SJSA1 (cell line): ENCODE results near the gene RALB. TPM values are rescaled to one million over a fixed set of nuclear protein-coding genes. Genes with fewer than 3 reads are reported as not detected.
A peak's percentile ranks its signal among the peaks of the same experiment; 100 is the strongest.
"Not testable (repeated sequence)": the region's sequence is repeated elsewhere in the genome, so short reads cannot be mapped to it uniquely, and the experiment has no call there.

ENCODE experiments used
- DNase-seq, 2 experiments: peaks; one replicate each; pipeline ENCODE4 v3.0.0-alpha.2; 2015 to 2020; ENCODE audit warnings: low spot score in 2 of 2, low read depth in 1 of 2
- H3K27ac ChIP-seq: fragments of 250-450 bp; sonication (Bioruptor Pico); 2 replicates; pipeline ENCODE4 v1.5.1; 2020; ENCODE audit warnings: mild to moderate bottlenecking, moderate library complexity
- H3K27me3 ChIP-seq: fragments of 250-450 bp; sonication (Bioruptor Pico); replicated peaks from 2 replicates; pipeline ENCODE4 v1.5.1; 2020; ENCODE audit warnings: mild to moderate bottlenecking, moderate library complexity
- H3K36me3 ChIP-seq: fragments of 250-450 bp; sonication (Bioruptor Pico); 2 replicates; pipeline ENCODE4 v1.5.1; 2020; ENCODE audit warnings: mild to moderate bottlenecking
- H3K4me1 ChIP-seq: fragments of 250-450 bp; sonication (Bioruptor Pico); replicated peaks from 2 replicates; pipeline ENCODE4 v1.6.1; 2021; ENCODE audit warnings: mild to moderate bottlenecking
- H3K4me3 ChIP-seq: fragments of 250-450 bp; sonication (Bioruptor Pico); 2 replicates; pipeline ENCODE4 v1.5.1; 2020; ENCODE audit warnings: mild to moderate bottlenecking
- H3K9me3 ChIP-seq: fragments of 250-450 bp; sonication (Bioruptor Pico); replicated peaks from 2 replicates; pipeline ENCODE4 v1.5.1; 2020; ENCODE audit warnings: mild to moderate bottlenecking
- total RNA-seq: library from RNA; depleted of rRNA; stranded (reverse); fragments of >200 nt; shearing (Covaris generic); gene quantifications from 2 replicates; pipeline ENCODE4 v1.2.3, GENCODE V29; 2014

RALB gene
- total RNA-seq, 1 experiment from 2014 or later = 84.7 TPM

- Histone ChIP-seq H3K36me3 (no peaks in the 10 kb centered on the region), H3K27me3 (no peaks in the 10 kb centered on the region), H3K4me3 (no peak overlapping the region), H3K4me1 (peaks cover 9% of the 10 kb centered on the region), H3K27ac (no peak overlapping the region), H3K9me3 (no peaks in the 10 kb centered on the region)
- DNase-seq = no peak
These were observed 21.9 kb upstream of the RALB start for GRCh38 chr2:120230515-120231471.

GRCh38 chr2:120231564-120231973 lies 21.1 kb upstream of the RALB start:
- no peaks in the 10 kb centered on the region for H3K27me3 ChIP-seq
- DNase-seq = no peak
- no peak overlapping the region for H3K4me3 ChIP-seq
- peaks cover 9% of the 10 kb centered on the region for H3K4me1 ChIP-seq
- no peaks in the 10 kb centered on the region for H3K9me3 ChIP-seq
- H3K27ac ChIP-seq = no peak overlapping the region
- no peaks in the 10 kb centered on the region for H3K36me3 ChIP-seq

- Histone ChIP-seq H3K9me3 (no peaks in the 10 kb centered on the region), H3K4me3 (peak overlapping the region; percentile 24), H3K27ac (peak overlapping the region; percentile 5; the same call in 1 of the 2 replicates), H3K27me3 (no peaks in the 10 kb centered on the region), H3K36me3 (no peaks in the 10 kb centered on the region), H3K4me1 (peaks cover 10% of the 10 kb centered on the region)
- peak in 1 of 2 experiments; percentile 38 for DNase-seq
These were observed 20.5 kb upstream of the RALB start for GRCh38 chr2:120231974-120232635.

- H3K9me3 ChIP-seq = no peaks in the 10 kb centered on the region
- no peak for DNase-seq
- H3K4me3 ChIP-seq = no peak overlapping the region
- no peaks in the 10 kb centered on the region for H3K27me3 ChIP-seq
- no peak overlapping the region for H3K27ac ChIP-seq
- peaks cover 22% of the 10 kb centered on the region for H3K4me1 ChIP-seq
- H3K36me3 ChIP-seq = no peaks in the 10 kb centered on the region
These were observed 19.4 kb upstream of the RALB start for GRCh38 chr2:120233292-120233691.

GRCh38 chr2:120235158-120235557 lies 17.5 kb upstream of the RALB start:
- H3K4me1 ChIP-seq = peaks cover 39% of the 10 kb centered on the region
- not testable (repeated sequence) for H3K9me3 ChIP-seq, H3K4me3 ChIP-seq, DNase-seq, H3K27me3 ChIP-seq, H3K36me3 ChIP-seq, H3K27ac ChIP-seq

GRCh38 chr2:120235681-120236080 lies 17.0 kb upstream of the RALB start:
- Histone ChIP-seq H3K27me3 (no peaks in the 10 kb centered on the region), H3K4me1 (peaks cover 39% of the 10 kb centered on the region), H3K9me3 (no peaks in the 10 kb centered on the region), H3K36me3 (no peaks in the 10 kb centered on the region), H3K4me3 (no peak overlapping the region), H3K27ac (no peak overlapping the region)
- DNase-seq = no peak

- Histone ChIP-seq H3K4me3 (no peak overlapping the region), H3K36me3 (no peaks in the 10 kb centered on the region), H3K27ac (no peak overlapping the region), H3K9me3 (no peaks in the 10 kb centered on the region), H3K4me1 (peaks cover 39% of the 10 kb centered on the region), H3K27me3 (no peaks in the 10 kb centered on the region)
- DNase-seq = no peak
These were observed 16.3 kb upstream of the RALB start for GRCh38 chr2:120236316-120236715.

- no peak for DNase-seq
These were observed 15.9 kb upstream of the RALB start for GRCh38 chr2:120236791-120237190.

GRCh38 chr2:120237491-120237902 lies 15.2 kb upstream of the RALB start:
- Histone ChIP-seq H3K27ac (no peak overlapping the region), H3K9me3 (no peaks in the 10 kb centered on the region)

More at GRCh38 chr2:120236791-120237190, 15.9 kb upstream of the RALB start:
- Histone ChIP-seq H3K4me3 (no peak overlapping the region), H3K27me3 (no peaks in the 10 kb centered on the region), H3K36me3 (no peaks in the 10 kb centered on the region), H3K4me1 (peaks cover 39% of the 10 kb centered on the region), H3K27ac (no peak overlapping the region), H3K9me3 (no peaks in the 10 kb centered on the region)

GRCh38 chr2:120238728-120239487 lies 13.7 kb upstream of the RALB start:
- peak overlapping the region; percentile 21; the same call in 1 of the 2 replicates for H3K27ac ChIP-seq
- peak; percentile 43 to 91 for DNase-seq
- H3K4me1 ChIP-seq = peaks cover 38% of the 10 kb centered on the region
- H3K9me3 ChIP-seq = no peaks in the 10 kb centered on the region
- H3K27me3 ChIP-seq = no peaks in the 10 kb centered on the region
- H3K36me3 ChIP-seq = no peaks in the 10 kb centered on the region
- no peak overlapping the region for H3K4me3 ChIP-seq

More at GRCh38 chr2:120237491-120237902, 15.2 kb upstream of the RALB start:
- Histone ChIP-seq H3K36me3 (no peaks in the 10 kb centered on the region), H3K4me1 (peaks cover 36% of the 10 kb centered on the region), H3K4me3 (no peak overlapping the region), H3K27me3 (no peaks in the 10 kb centered on the region)
- DNase-seq = peak; percentile 51 to 79

GRCh38 chr2:120239488-120240287 lies 13.0 kb upstream of the RALB start:
- peak; percentile 43 to 65 for DNase-seq
- H3K27me3 ChIP-seq = no peaks in the 10 kb centered on the region
- H3K4me1 ChIP-seq = peaks cover 38% of the 10 kb centered on the region
- no peak overlapping the region for H3K4me3 ChIP-seq
- H3K27ac ChIP-seq = no peak overlapping the region
- no peaks in the 10 kb centered on the region for H3K36me3 ChIP-seq
- no peaks in the 10 kb centered on the region for H3K9me3 ChIP-seq

- Histone ChIP-seq H3K36me3 (no peaks in the 10 kb centered on the region), H3K9me3 (no peaks in the 10 kb centered on the region), H3K27me3 (no peaks in the 10 kb centered on the region), H3K4me1 (peaks cover 38% of the 10 kb centered on the region), H3K4me3 (no peak overlapping the region), H3K27ac (no peak overlapping the region)
- no peak for DNase-seq
These were observed 11.7 kb upstream of the RALB start for GRCh38 chr2:120240901-120241429.

GRCh38 chr2:120241684-120242083 lies 11.0 kb upstream of the RALB start:
- no peaks in the 10 kb centered on the region for H3K9me3 ChIP-seq
- no peak overlapping the region for H3K4me3 ChIP-seq
- peaks cover 41% of the 10 kb centered on the region for H3K4me1 ChIP-seq
- H3K36me3 ChIP-seq = no peaks in the 10 kb centered on the region
- DNase-seq = no peak
- no peaks in the 10 kb centered on the region for H3K27me3 ChIP-seq
- no peak overlapping the region for H3K27ac ChIP-seq
